RWPE1 (cell line): ENCODE data around the gene IGF2BP3.
A peak's percentile ranks its signal among the peaks of the same experiment; 100 is the strongest.

Source experiments
- CTCF ChIA-PET: fragments of 350-600 bp; sonication (Branson Sonifier 250); formaldehyde crosslinking; extraction: SDS; loops from one replicate; lab custom pipeline; 2021; lab: Yijun Ruan, JAX
- POLR2A ChIA-PET: fragments of 400-600 bp; formaldehyde crosslinking; extraction: SDS; loops from one replicate; lab custom pipeline; 2020; ENCODE audit warnings: antibody characterized with exemption; ENCODE audit not compliant: low non-redundant PET; lab: Yijun Ruan, JAX
- DNase-seq: peaks from one replicate; pipeline ENCODE4 v3.0.0; 2012; ENCODE audit warnings: low spot score
- H3K27ac ChIP-seq: fragments of 450-650 bp; 2 replicates; pipeline ENCODE4 v1.5.1; 2017
- TF ChIP-seq, protein P1 (sequence below): fragments of 450-650 bp; conservative IDR thresholded peaks from 2 replicates; pipeline ENCODE4 v1.5.1; 2017; ENCODE audit warnings: low read depth, mild to moderate bottlenecking

IGF2BP3 gene

DNA sequence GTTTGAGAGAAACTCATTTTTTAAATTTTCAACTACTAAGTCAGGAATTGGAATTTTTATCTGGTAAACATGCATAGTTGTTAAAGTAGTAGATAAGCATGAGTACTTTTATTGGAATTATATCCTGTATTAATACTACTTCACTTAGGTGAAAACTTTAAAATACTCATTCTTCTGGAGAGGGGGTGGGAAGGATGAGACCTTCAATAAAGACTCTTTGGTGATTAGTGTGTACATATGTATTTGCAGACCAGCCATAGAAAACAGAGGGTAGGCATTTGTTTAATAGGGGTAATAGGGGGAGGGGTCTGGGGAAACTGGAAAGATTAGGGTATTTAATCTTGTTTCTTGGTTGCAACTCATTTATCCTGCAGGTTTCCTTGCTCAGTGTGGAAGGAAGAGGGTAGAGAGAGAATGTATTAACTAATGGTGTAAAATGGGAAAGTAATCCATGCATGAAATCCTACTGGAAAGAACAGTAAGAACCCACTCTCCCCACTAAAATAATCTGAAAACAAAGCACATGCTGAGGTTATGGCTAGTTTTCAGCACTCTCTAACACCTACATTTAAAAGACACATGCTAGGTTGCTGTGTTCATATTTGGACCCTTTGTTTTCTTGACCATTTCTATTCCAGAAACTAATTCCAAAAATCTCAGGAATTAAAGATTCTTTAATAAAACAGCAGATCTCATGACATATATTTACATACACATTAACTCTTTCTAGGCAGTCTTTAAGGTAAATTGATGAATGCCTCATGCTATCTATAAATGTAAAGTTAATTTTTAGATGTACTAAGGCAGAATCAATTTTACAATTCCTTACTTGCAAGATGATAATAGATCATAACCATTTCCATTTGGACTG is 6.2 kb upstream of the IGF2BP3 start:
- CTCF ChIA-PET = interaction anchor here (1.0 kb wide), 1 partner anchor 203 kb away, joined by 3 read pairs; no protein-coding TSS in a partner anchor
- POLR2A ChIA-PET = no interaction called here
- TF ChIP-seq, protein P1, sequence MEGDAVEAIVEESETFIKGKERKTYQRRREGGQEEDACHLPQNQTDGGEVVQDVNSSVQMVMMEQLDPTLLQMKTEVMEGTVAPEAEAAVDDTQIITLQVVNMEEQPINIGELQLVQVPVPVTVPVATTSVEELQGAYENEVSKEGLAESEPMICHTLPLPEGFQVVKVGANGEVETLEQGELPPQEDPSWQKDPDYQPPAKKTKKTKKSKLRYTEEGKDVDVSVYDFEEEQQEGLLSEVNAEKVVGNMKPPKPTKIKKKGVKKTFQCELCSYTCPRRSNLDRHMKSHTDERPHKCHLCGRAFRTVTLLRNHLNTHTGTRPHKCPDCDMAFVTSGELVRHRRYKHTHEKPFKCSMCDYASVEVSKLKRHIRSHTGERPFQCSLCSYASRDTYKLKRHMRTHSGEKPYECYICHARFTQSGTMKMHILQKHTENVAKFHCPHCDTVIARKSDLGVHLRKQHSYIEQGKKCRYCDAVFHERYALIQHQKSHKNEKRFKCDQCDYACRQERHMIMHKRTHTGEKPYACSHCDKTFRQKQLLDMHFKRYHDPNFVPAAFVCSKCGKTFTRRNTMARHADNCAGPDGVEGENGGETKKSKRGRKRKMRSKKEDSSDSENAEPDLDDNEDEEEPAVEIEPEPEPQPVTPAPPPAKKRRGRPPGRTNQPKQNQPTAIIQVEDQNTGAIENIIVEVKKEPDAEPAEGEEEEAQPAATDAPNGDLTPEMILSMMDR = no peak
- H3K27ac ChIP-seq = no peak overlapping the region
- DNase-seq = no peak

DNA sequence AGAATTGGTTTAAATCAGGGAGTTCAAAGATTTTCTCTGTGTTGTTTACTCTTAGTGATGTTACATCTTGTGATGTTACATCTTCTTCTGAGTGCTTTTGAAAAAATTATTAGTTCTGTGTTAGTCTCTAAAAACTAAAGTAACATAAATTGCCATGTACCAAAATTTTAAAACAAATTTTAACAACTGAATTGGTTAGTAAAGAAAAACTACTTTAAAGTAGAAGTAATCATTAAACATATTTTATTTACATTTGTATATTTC is 5.2 kb upstream of the IGF2BP3 start:
- POLR2A ChIA-PET = no interaction called here

DNA sequence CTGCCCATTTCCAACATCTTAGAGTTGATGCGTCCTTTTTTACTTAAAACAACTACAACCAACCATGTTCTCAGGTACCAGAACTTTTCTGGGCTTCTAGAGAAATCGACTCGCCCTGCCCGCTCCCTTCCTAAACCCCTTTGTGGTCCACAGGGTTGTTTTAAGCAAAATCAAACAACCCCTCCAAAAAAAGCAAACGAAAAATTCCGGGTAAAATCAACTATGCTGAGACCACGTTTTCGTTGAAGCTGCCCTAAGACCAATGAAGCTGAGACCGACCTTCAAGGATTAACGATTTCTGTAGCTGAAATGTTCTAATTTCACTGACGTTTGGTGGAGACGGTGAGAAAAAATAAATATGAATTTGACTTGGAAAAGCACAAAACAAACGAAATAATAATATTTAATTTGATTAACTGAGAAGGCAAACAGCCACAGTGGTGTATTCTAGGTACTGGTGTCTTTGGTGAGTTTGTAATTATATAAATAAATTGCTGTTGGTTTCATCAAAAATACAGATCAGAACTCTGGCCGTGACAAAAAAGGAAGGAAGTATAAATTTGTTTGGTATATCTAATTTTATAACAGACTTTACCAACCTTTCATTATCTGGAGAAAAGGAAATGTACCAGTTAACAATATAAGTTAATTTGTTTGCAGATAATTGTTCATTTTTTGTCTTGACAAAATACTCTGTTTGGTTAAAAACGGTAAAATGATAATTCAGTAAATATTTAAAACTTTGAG is 4.7 kb upstream of the IGF2BP3 start:
- ChIA-PET CTCF (interaction anchor here (0.6 kb wide), 2 partner anchors 28 to 201 kb away, joined by 3 read pairs; no protein-coding TSS in a partner anchor), POLR2A (interaction anchor here (0.6 to 0.7 kb wide), 2 partner anchors 10 to 26 kb away, joined by 3 to 6 read pairs; no protein-coding TSS in a partner anchor)
- TF ChIP-seq, protein P1 = no peak
- DNase-seq = no peak
- H3K27ac ChIP-seq = peak overlapping the region; percentile 93

More for the DNA sequence above, 5.2 kb upstream of the IGF2BP3 start:
- no peak for DNase-seq
- H3K27ac ChIP-seq = no peak overlapping the region
- CTCF ChIA-PET = interaction anchor here (0.6 kb wide), 1 partner anchor 202 kb away, joined by 3 read pairs; no protein-coding TSS in a partner anchor
- TF ChIP-seq, protein P1 = no peak

DNA sequence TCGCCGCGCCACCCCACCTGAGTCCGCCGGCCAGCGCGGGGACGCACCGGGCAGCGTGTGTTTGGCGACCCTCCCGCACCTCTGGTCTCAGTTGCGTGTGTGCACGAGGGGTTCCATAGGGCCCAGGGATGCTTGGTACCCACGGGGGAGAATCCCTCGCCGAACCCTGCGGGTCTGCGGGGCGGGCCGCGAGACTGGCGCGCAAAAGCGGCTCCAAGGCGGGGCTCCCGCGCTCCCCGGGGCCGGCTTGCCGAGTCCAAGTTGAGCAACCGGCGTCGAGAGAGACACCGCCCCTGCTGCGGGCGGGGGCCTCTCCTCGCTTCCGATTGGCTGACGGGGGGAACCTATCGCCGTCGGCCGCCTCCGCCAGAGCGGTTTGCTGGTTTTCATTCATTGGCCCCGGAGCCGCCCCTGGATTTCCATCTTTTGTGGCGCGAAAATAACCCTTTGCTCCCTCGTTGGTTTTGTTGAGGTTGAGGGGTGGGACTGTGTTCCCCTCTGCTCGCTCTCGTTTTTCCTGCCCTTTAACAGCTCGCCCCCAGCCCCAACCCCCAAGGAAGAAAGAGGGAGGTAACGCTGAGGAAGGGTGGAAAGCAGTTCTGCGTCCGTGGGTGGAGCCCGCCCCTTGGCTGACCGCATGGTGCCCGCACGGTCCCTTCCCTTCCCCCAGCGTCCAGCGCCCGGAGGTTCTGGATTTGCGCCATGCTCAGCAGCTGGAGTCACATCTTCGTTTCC is 4.0 kb upstream of the IGF2BP3 start:
- TF ChIP-seq, protein P1 = no peak
- CTCF ChIA-PET = interaction anchor here (0.6 kb wide), 1 partner anchor 28 kb away, joined by 3 read pairs; no protein-coding TSS in a partner anchor
- H3K27ac ChIP-seq = peak overlapping the region; percentile 93
- DNase-seq = peak; percentile 98
- POLR2A ChIA-PET = interaction anchor here (0.6 to 0.7 kb wide), 2 partner anchors 11 to 27 kb away, joined by 3 to 6 read pairs; no protein-coding TSS in a partner anchor

DNA sequence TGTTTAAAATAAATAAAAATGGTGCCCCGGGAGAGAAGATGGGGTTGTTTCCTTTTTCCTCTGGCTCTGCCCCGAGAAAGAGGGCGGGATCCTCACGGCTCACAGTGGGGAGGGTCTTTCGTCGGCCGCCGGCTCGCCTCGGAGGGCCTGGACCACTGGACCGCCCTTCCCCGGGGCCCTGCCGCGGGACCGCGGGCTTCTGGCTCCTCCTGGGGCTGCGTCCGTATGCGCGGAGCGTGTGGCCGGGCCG is 3.5 kb upstream of the IGF2BP3 start:
- peak overlapping the region; percentile 93 for H3K27ac ChIP-seq
- TF ChIP-seq, protein P1 = no peak
- no peak for DNase-seq
- CTCF ChIA-PET = no interaction called here
- POLR2A ChIA-PET = no interaction called here
